GM23338 (cell line): ENCODE measurements around the gene HOXC4.

ENCODE experiments used
- CREB1 ChIP-seq: fragments of 250-450 bp; sonication (Bioruptor Pico); IDR thresholded peaks from 2 replicates; pipeline ENCODE4 v1.5.0; 2020; ENCODE audit warnings: low read depth, mild to moderate bottlenecking, moderate library complexity
- EZH2 ChIP-seq: fragments of 200-600 bp; sonication (generic); IDR thresholded peaks from one replicate; pipeline ENCODE4 v1.8.0; 2017; ENCODE audit warnings: antibody characterized with exemption, mild to moderate bottlenecking, low read depth; ENCODE audit not compliant: unreplicated experiment
- EZH2phosphoT487 ChIP-seq: fragments of 200-600 bp; sonication (generic); IDR thresholded peaks from one replicate; pipeline ENCODE4 v1.8.1; 2018; ENCODE audit warnings: antibody characterized with exemption; ENCODE audit not compliant: unreplicated experiment
- JUNB ChIP-seq: IDR thresholded peaks from one replicate; pipeline ENCODE4 v1.6.1; 2016; ENCODE audit warnings: antibody characterized with exemption; ENCODE audit not compliant: unreplicated experiment
- TF ChIP-seq, protein P1 (sequence below), 2 experiments: fragments of 200-600 bp in 1 of 2; sonication (generic) in 1 of 2; conservative IDR thresholded peaks; 2 replicates each; pipeline versions ENCODE4 v1.5.1 to v1.6.1; 2016 to 2017; ENCODE audit warnings: antibody characterized with exemption in 2 of 2, low read depth in 2 of 2, mild to moderate bottlenecking in 2 of 2, moderate library complexity in 1 of 2
- TF ChIP-seq, protein P2 (sequence below): IDR thresholded peaks from 2 replicates; pipeline ENCODE4 v1.6.1; 2016; ENCODE audit warnings: antibody characterized with exemption

DNA sequence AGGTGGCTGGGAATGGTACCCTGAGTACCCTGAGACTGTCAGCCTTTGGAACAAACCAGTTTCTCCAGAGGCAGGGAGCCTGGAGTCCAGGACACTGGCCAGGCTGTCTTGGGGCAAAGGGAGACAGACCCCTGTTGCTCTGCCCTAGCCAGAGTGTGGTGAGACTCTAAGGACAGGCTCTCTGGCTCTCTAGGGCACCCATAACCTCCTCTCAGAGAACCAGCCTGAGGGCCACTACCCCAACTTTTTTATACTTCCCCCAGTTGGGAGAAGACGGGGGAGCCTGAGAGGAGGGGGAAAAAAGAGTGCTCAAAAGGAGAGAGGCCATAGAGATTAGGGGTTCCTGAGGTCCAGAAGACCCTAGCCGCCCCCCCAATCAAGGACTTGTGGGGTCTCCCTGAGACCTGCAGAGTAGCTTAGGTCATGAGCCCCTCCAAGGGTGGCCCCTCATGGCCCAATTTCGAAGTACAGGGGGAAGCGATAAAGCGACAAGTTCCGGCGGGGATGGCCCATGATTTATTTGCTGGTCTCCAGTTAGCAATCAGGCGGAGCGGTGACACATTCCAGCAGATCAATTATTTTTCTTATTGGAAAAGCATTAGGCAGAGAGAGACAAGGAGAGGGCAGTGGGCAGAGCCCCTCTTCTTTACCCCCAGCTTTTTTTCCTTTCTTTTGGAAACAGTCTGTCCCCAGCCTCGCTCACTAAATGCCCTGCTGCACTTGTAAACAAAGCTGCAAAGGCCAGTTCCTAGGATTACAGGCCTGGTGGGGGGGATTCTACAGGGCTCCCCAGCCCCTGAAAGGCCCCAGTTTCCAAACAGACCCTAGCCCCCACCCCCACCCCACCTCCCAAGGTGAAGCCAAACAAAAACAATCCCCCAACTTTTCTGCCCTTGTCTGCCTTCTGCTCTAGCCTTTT is 43.3 kb upstream of the HOXC4 start:
- TF ChIP-seq, protein P1, sequence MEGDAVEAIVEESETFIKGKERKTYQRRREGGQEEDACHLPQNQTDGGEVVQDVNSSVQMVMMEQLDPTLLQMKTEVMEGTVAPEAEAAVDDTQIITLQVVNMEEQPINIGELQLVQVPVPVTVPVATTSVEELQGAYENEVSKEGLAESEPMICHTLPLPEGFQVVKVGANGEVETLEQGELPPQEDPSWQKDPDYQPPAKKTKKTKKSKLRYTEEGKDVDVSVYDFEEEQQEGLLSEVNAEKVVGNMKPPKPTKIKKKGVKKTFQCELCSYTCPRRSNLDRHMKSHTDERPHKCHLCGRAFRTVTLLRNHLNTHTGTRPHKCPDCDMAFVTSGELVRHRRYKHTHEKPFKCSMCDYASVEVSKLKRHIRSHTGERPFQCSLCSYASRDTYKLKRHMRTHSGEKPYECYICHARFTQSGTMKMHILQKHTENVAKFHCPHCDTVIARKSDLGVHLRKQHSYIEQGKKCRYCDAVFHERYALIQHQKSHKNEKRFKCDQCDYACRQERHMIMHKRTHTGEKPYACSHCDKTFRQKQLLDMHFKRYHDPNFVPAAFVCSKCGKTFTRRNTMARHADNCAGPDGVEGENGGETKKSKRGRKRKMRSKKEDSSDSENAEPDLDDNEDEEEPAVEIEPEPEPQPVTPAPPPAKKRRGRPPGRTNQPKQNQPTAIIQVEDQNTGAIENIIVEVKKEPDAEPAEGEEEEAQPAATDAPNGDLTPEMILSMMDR (conservative IDR thresholded peaks at IDR 0.05; ENCODE audit: low read depth in 2 of 2) = no peak
- TF ChIP-seq, protein P2, sequence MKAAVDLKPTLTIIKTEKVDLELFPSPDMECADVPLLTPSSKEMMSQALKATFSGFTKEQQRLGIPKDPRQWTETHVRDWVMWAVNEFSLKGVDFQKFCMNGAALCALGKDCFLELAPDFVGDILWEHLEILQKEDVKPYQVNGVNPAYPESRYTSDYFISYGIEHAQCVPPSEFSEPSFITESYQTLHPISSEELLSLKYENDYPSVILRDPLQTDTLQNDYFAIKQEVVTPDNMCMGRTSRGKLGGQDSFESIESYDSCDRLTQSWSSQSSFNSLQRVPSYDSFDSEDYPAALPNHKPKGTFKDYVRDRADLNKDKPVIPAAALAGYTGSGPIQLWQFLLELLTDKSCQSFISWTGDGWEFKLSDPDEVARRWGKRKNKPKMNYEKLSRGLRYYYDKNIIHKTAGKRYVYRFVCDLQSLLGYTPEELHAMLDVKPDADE = no peak
- TF ChIP-seq CREB1 = no peak
- TF ChIP-seq EZH2 = peak; percentile 63
- TF ChIP-seq EZH2phosphoT487 = no peak
- TF ChIP-seq JUNB = no peak
